ENCODE data around the gene PYCR2. TPM values are rescaled to one million over a fixed set of nuclear protein-coding genes. Genes with fewer than 3 reads are reported as not detected.
A peak's percentile ranks its signal among the peaks of the same experiment; 100 is the strongest.

PYCR2 gene
- total and polyA plus RNA-seq, 2 of the 8 experiments (the other 6 are each of a cell fraction or from before 2014, with no cell fraction given) = 79.3 to 84.6 TPM

DNA sequence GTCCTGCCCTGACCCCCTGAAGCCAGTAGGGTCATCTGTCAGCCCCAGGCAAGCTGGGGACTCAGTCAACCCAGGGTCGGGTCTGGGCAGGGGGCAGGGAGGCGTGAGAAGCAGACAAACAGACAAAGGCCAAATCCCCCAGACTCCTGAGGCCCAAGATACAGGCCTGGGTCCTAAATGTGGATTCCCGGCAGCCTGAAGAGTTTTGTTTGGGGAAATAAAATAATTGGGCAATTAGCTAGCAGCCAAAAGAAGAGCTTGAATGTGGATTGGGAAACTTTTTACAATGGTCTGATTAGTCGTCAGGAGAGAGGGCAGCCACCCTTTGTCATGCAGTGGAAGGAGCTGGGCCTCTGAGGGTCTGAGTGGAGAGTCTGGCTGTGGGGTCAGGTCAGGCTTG, 21.5 kb upstream of the PYCR2 start (continued):
- TF ChIP-seq EP300 (IDR thresholded peaks at IDR 0.05; ENCODE audit: borderline replicate concordance in 1 of 2, low read depth in 2 of 2, low read length in 2 of 2) = peak in 1 of 2 experiments; percentile 59; a peak in 1 of 3 replicates
